ENCODE results near the gene TSPAN18.

GRCh38 chr11:44702889-44703288 lies 23.9 kb upstream of the TSPAN18 start:
- TF ChIP-seq POLR2A (IDR thresholded peaks at IDR 0.05; ENCODE audit: low read length) (no peak), GATA1 (IDR thresholded peaks at IDR 0.05; ENCODE audit: low read depth, low read length) (no peak)

Measured in erythroblast (primary cell).